IMR-90 (cell line): ENCODE measurements around the gene CD8A.

ENCODE experiments used
- BHLHE40 ChIP-seq: fragments of 150-350 bp; IDR thresholded peaks from 2 replicates; pipeline ENCODE4 v1.6.1; 2016; ENCODE audit warnings: mild to moderate bottlenecking, low read depth, low read length
- CEBPB ChIP-seq: IDR thresholded peaks from 2 replicates; pipeline ENCODE4 v1.6.1; 2012; ENCODE audit warnings: low read depth, low read length, improper control_type of control experiment
- CHD1 ChIP-seq: IDR thresholded peaks from 2 replicates; pipeline ENCODE4 v1.6.1; 2012; ENCODE audit warnings: low read depth, low read length, improper control_type of control experiment
- CTCF ChIP-seq: conservative IDR thresholded peaks from 2 replicates; pipeline ENCODE4 v1.5.1; 2012; ENCODE audit warnings: mild to moderate bottlenecking, low read depth, low read length, improper control_type of control experiment
- ELK1 ChIP-seq: fragments of 150-350 bp; IDR thresholded peaks from 2 replicates; pipeline ENCODE4 v1.6.1; 2016; ENCODE audit warnings: low read depth, mild to moderate bottlenecking, low read length, moderate library complexity, borderline replicate concordance
- MAFK ChIP-seq: IDR thresholded peaks from 2 replicates; pipeline ENCODE4 v1.6.1; 2012; ENCODE audit warnings: low read depth, low read length, improper control_type of control experiment
- MAZ ChIP-seq: IDR thresholded peaks from 2 replicates; pipeline ENCODE4 v1.6.1; 2012; ENCODE audit warnings: low read depth, mild to moderate bottlenecking, low read length, improper control_type of control experiment, moderate library complexity, borderline replicate concordance
- MXI1 ChIP-seq: IDR thresholded peaks from 2 replicates; pipeline ENCODE4 v1.6.1; 2012; ENCODE audit warnings: low read depth, mild to moderate bottlenecking, low read length, moderate library complexity, borderline replicate concordance
- NFE2L2 ChIP-seq: fragments of 150-350 bp; IDR thresholded peaks from 2 replicates; pipeline ENCODE4 v1.6.1; 2016; ENCODE audit warnings: low read depth, mild to moderate bottlenecking, low read length
- POLR2A ChIP-seq: IDR thresholded peaks from 2 replicates; pipeline ENCODE4 v1.6.1; 2012; ENCODE audit warnings: mild to moderate bottlenecking, low read depth, low read length
- RAD21 ChIP-seq: IDR thresholded peaks from 2 replicates; pipeline ENCODE4 v1.6.1; 2012; ENCODE audit warnings: low read length, improper control_type of control experiment
- USF2 ChIP-seq: fragments of 150-350 bp; IDR thresholded peaks from 2 replicates; pipeline ENCODE4 v1.6.1; 2017; ENCODE audit warnings: mild to moderate bottlenecking, antibody characterized with exemption, low read length, low read depth

GRCh38 chr2:86807468-86808275 lies 17.0 kb upstream of the CD8A start:
- TF ChIP-seq MAZ (no peak), CTCF (no peak), USF2 (peak; percentile 10; the same call in 1 of the 2 replicates), MXI1 (no peak), CEBPB (no peak), POLR2A (no peak), BHLHE40 (no peak), NFE2L2 (no peak), RAD21 (no peak), MAFK (no peak), ELK1 (no peak), CHD1 (no peak)
